Measurements from ENCODE around the gene INPP5E. TPM values are rescaled to one million over a fixed set of nuclear protein-coding genes. Genes with fewer than 3 reads are reported as not detected.

The INPP5E gene
- total RNA-seq, 2 donors from 2014 or later, result 11.9 to 12.5 TPM

DNA sequence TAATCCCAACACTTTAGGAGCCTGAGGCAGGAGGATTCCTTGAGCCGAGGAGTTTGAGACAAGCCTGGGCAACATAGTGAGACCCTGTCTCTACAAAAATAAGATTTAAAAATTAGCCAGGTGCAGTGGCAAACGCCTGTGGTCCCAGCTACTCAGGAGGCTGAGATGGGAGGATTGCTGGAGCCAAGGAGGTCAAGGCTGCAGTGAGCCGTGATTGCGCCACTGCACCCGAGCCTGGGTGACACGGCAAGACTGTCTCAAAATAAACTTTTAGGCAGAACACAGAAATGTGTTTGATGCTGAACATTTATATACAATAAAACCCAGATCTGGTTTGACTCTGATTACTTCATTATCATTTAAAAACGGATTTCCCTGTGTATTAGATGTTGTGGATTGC is 34.2 kb downstream of the INPP5E start:
- Histone ChIP-seq H3K9me3 (no peaks in the 10 kb centered on the region), H3K4me3 (no peak overlapping the region), H3K36me3 (peaks cover 15% of the 10 kb centered on the region), H3K27ac (no peak overlapping the region), H3K27me3 (replicated peaks; ENCODE audit: insufficient read depth) (no peaks in the 10 kb centered on the region), H3K4me1 (ENCODE audit: control insufficient read depth in 1 of 2, low read depth in 2 of 2) (peaks cover 6 to 17% of the 10 kb centered on the region in 2 donors)
- ATAC-seq (ENCODE audit: insufficient number of reproducible peaks, low FRiP score, low read depth) (no peak), DNase-seq (ENCODE audit: low spot score) (no peak)
- TF ChIP-seq, protein P1, sequence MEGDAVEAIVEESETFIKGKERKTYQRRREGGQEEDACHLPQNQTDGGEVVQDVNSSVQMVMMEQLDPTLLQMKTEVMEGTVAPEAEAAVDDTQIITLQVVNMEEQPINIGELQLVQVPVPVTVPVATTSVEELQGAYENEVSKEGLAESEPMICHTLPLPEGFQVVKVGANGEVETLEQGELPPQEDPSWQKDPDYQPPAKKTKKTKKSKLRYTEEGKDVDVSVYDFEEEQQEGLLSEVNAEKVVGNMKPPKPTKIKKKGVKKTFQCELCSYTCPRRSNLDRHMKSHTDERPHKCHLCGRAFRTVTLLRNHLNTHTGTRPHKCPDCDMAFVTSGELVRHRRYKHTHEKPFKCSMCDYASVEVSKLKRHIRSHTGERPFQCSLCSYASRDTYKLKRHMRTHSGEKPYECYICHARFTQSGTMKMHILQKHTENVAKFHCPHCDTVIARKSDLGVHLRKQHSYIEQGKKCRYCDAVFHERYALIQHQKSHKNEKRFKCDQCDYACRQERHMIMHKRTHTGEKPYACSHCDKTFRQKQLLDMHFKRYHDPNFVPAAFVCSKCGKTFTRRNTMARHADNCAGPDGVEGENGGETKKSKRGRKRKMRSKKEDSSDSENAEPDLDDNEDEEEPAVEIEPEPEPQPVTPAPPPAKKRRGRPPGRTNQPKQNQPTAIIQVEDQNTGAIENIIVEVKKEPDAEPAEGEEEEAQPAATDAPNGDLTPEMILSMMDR (IDR thresholded peaks at IDR 0.05), result no peak

DNA sequence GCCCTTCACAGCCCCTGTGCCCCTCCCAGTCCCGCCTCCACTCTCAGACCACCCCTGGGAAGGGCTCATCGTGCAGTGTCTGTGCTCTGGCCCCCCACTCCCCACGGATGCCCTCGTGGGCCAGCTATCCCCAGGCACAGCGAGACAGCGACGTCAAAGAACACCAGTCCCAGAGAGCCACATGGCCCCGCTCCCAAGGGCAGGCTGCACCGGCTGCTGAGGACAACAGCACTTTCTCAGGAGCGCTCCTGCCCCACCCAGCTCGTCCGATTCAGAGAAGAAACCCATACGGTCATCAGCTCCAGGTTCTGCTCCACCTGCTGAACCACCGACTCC is 34.9 kb downstream of the INPP5E start:
- DNase-seq (ENCODE audit: low spot score) (no peak), ATAC-seq (ENCODE audit: insufficient number of reproducible peaks, low FRiP score, low read depth) (no peak)
- peaks cover 15% of the 10 kb centered on the region for H3K36me3 ChIP-seq
- peaks cover 6 to 20% of the 10 kb centered on the region in 2 donors for H3K4me1 ChIP-seq (ENCODE audit: control insufficient read depth in 1 of 2, low read depth in 2 of 2)
- H3K27me3 ChIP-seq (replicated peaks; ENCODE audit: insufficient read depth), result no peaks in the 10 kb centered on the region
- TF ChIP-seq, protein P1 (IDR thresholded peaks at IDR 0.05), result no peak
- H3K9me3 ChIP-seq, result no peaks in the 10 kb centered on the region
- no peak overlapping the region for H3K4me3 ChIP-seq
- no peak overlapping the region for H3K27ac ChIP-seq

DNA sequence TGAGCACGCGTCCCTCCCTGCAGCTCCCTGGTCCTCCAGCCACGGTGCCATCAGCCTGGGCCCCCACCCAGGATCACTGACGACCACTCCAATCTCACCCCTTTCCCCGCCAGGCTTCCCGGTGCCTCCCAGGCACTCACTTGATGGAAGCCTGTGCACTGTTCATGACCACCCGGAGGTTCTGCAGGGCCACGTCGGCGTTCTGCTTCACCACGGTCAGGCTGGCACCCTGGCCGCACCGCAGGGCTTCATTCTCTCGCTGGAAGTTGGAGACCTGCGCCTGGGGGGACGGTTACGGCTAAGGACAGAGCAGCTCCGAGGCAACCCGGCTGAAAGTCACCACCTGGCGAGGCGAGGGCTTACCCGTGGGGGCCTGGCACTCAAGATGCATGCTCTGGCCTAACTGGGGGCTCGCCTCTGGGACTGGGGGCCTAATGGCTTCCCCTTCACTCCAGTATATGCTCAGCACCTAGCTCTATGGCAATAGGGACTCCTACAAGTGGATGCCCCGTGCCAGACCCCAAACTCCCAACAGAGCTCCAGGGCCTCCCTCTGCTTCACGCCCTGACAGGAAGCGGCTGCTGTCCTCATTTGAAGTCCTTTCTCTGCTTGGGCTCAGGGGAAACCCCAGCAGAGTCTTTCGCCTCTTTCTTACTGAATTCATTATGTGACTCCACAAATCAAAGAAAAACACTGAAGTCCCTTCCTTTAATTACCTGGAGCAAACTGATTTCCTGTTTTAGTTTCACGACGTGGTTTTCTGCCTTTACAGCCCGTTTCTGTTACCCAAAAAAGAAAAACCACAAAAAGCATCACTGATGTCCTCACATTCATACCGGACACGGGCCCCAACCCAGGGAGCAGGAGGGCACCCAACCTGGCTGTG is 35.5 kb downstream of the INPP5E start:
- H3K4me1 ChIP-seq (ENCODE audit: control insufficient read depth in 1 of 2, low read depth in 2 of 2), result peaks cover 9 to 19% of the 10 kb centered on the region in 2 donors
- H3K27me3 ChIP-seq (replicated peaks; ENCODE audit: insufficient read depth), result no peaks in the 10 kb centered on the region
- TF ChIP-seq, protein P1 (IDR thresholded peaks at IDR 0.05), result no peak
- peaks cover 15% of the 10 kb centered on the region for H3K36me3 ChIP-seq
- no peaks in the 10 kb centered on the region for H3K9me3 ChIP-seq
- ATAC-seq (ENCODE audit: insufficient number of reproducible peaks, low FRiP score, low read depth) (no peak), DNase-seq (ENCODE audit: low spot score) (no peak)
- no peak overlapping the region for H3K27ac ChIP-seq
- no peak overlapping the region for H3K4me3 ChIP-seq

DNA sequence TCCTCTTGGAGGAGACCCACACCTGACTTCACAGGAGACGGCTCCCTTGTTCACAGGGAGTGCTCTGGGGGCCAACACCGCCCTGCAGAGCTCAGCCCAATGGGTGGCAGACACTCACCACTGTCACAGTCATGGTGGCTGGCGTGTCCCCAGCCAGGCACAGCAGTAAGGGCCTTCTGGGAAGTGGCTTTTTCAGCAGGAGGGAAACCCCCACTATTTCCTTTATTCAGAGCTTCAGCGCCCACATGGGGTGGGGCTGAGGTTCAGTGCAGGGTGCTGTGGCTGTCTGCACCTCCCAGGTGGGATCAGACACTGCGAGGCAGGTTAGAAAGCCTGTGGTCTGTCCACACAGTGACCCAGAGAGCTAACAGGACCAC is 36.1 kb downstream of the INPP5E start:
- DNase-seq (ENCODE audit: low spot score) (no peak), ATAC-seq (ENCODE audit: insufficient number of reproducible peaks, low FRiP score, low read depth) (no peak)
- H3K4me1 ChIP-seq (ENCODE audit: control insufficient read depth in 1 of 2, low read depth in 2 of 2), result peaks cover 11 to 20% of the 10 kb centered on the region in 2 donors
- H3K36me3 ChIP-seq, result peaks cover 15% of the 10 kb centered on the region
- H3K9me3 ChIP-seq, result no peaks in the 10 kb centered on the region
- TF ChIP-seq, protein P1 (IDR thresholded peaks at IDR 0.05), result no peak
- H3K27me3 ChIP-seq (replicated peaks; ENCODE audit: insufficient read depth), result no peaks in the 10 kb centered on the region
- no peak overlapping the region for H3K27ac ChIP-seq
- no peak overlapping the region for H3K4me3 ChIP-seq

DNA sequence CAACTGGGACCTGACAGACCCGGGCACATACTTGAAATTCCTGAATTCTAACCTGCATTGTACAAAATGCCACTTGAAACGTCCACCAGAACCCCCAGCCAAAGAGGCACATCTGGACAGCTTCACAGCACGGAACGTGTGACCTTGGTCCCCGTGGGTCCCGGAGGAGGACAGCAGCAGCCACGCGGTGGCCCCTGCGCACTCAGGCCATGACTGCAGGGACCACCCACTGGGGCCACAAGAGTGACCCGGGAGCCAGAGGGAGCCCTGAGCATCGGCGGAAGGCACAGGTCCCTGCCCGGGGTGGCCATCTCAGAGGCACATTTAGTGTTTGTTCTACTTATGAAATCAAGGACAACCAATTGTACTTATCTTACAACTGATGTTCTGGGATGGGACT is 37.6 kb downstream of the INPP5E start:
- TF ChIP-seq, protein P1 (IDR thresholded peaks at IDR 0.05), result no peak
- no peak for DNase-seq (ENCODE audit: low spot score)
- no peaks in the 10 kb centered on the region for H3K27me3 ChIP-seq (replicated peaks; ENCODE audit: insufficient read depth)
- H3K36me3 ChIP-seq, result peaks cover 16% of the 10 kb centered on the region
- H3K27ac ChIP-seq, result no peak overlapping the region
- H3K4me3 ChIP-seq, result no peak overlapping the region
- H3K9me3 ChIP-seq, result no peaks in the 10 kb centered on the region
- no peak for ATAC-seq (ENCODE audit: insufficient number of reproducible peaks, low FRiP score, low read depth)
- peaks cover 13 to 22% of the 10 kb centered on the region in 2 donors for H3K4me1 ChIP-seq (ENCODE audit: control insufficient read depth in 1 of 2, low read depth in 2 of 2)
